Neuronal stem cell (in vitro differentiated cells): ENCODE data around the gene RARA.

Experiments used
- DNase-seq: peaks from one replicate; pipeline ENCODE4 v3.0.0-alpha.2; 2013; ENCODE audit warnings: low spot score
- H2AFZ ChIP-seq: one replicate; pipeline ENCODE4 v1.6.1; 2013; ENCODE audit warnings: mild to moderate bottlenecking, low read length, inconsistent platforms
- H2AK5ac ChIP-seq: 2 replicates; pipeline ENCODE4 v1.6.1; 2013; ENCODE audit warnings: low read depth, mild to moderate bottlenecking, inconsistent platforms, low read length, moderate library complexity, mixed read lengths
- H2BK120ac ChIP-seq: 2 replicates; pipeline ENCODE4 v1.6.1; 2013; ENCODE audit warnings: low read depth, mild to moderate bottlenecking, inconsistent platforms, low read length, moderate library complexity, mixed read lengths
- H2BK12ac ChIP-seq: one replicate; pipeline ENCODE4 v1.6.1; 2013; ENCODE audit warnings: low read length, inconsistent platforms
- H2BK15ac ChIP-seq: 2 replicates; pipeline ENCODE4 v1.6.1; 2013; ENCODE audit warnings: mild to moderate bottlenecking, low read length, inconsistent platforms, mixed read lengths
- H2BK5ac ChIP-seq: one replicate; pipeline ENCODE4 v1.6.1; 2013; ENCODE audit warnings: inconsistent platforms, mild to moderate bottlenecking, low read length, moderate library complexity
- H3K14ac ChIP-seq: one replicate; pipeline ENCODE4 v1.6.1; 2013; ENCODE audit warnings: low read length, inconsistent platforms
- H3K18ac ChIP-seq: 2 replicates; pipeline ENCODE4 v1.6.1; 2013; ENCODE audit warnings: low read length, inconsistent platforms
- H3K23ac ChIP-seq: 2 replicates; pipeline ENCODE4 v1.6.1; 2013; ENCODE audit warnings: low read depth, mild to moderate bottlenecking, mixed read lengths, low read length, inconsistent platforms; ENCODE audit not compliant: poor library complexity
- H3K27ac ChIP-seq: replicated peaks from 3 replicates; pipeline ENCODE4 v1.5.1; 2013; ENCODE audit warnings: low read length, inconsistent platforms
- H3K27me3 ChIP-seq, 3 experiments: 2 replicates each; pipeline ENCODE4 v1.6.1; 2013; ENCODE audit warnings: low read length in 3 of 3, mild to moderate bottlenecking in 2 of 3, inconsistent platforms in 1 of 3, low read depth in 1 of 3, mixed read lengths in 1 of 3, moderate library complexity in 1 of 3; ENCODE audit not compliant: control insufficient read depth in 3 of 3, insufficient read depth in 3 of 3
- H3K36me3 ChIP-seq, 2 donors: replicated peaks in 1 of 2; 2 replicates each; pipeline ENCODE4 v1.6.1; 2013; ENCODE audit warnings: low read length in 2 of 2; ENCODE audit not compliant: control insufficient read depth in 2 of 2, insufficient read depth in 2 of 2
- H3K4ac ChIP-seq: 2 replicates; pipeline ENCODE4 v1.6.1; 2013; ENCODE audit warnings: inconsistent platforms, mild to moderate bottlenecking, low read length, moderate library complexity
- H3K4me1 ChIP-seq, 2 donors: 1 replicate in 1 of 2; 2 replicates in 1 of 2; pipeline ENCODE4 v1.6.1; 2013; ENCODE audit warnings: low read length in 2 of 2, low read depth in 1 of 2; ENCODE audit not compliant: control insufficient read depth in 2 of 2, insufficient read depth in 1 of 2
- H3K4me2 ChIP-seq: one replicate; pipeline ENCODE4 v1.6.1; 2013; ENCODE audit warnings: mild to moderate bottlenecking, low read length, inconsistent platforms; ENCODE audit not compliant: insufficient read depth, poor library complexity, severe bottlenecking
- H3K4me3 ChIP-seq, 2 donors: 2 replicates each; pipeline ENCODE4 v1.5.1; 2013; ENCODE audit warnings: low read length in 2 of 2, mild to moderate bottlenecking in 2 of 2, inconsistent platforms in 1 of 2, moderate library complexity in 1 of 2
- H3K79me1 ChIP-seq: one replicate; pipeline ENCODE4 v1.6.1; 2013; ENCODE audit warnings: low read depth, mild to moderate bottlenecking, inconsistent platforms, low read length, moderate library complexity
- H3K9ac ChIP-seq: one replicate; pipeline ENCODE4 v1.6.1; 2013; ENCODE audit warnings: mild to moderate bottlenecking, low read depth, low read length, inconsistent platforms; ENCODE audit not compliant: poor library complexity
- H3K9me3 ChIP-seq, 2 donors: replicated peaks in 1 of 2; 2 replicates each; pipeline versions ENCODE3 to v1.6.1; 2013; ENCODE audit warnings: low read length in 2 of 2, mild to moderate bottlenecking in 2 of 2, inconsistent platforms in 1 of 2, low read depth in 1 of 2, mixed read lengths in 1 of 2, moderate library complexity in 1 of 2; ENCODE audit not compliant: control insufficient read depth in 2 of 2, insufficient read depth in 1 of 2
- H4K8ac ChIP-seq: one replicate; pipeline ENCODE4 v1.6.1; 2013; ENCODE audit warnings: low read depth, mild to moderate bottlenecking, inconsistent platforms, low read length, moderate library complexity
- H4K91ac ChIP-seq: one replicate; pipeline ENCODE4 v1.6.1; 2013; ENCODE audit warnings: low read length, low read depth, mild to moderate bottlenecking, inconsistent platforms; ENCODE audit not compliant: poor library complexity
- WGBS, 2 donors: extraction: QIAGEN DNeasy Blood & Tissue Kit; methylation state at CpG; one replicate each; pipeline ENCODE4 v1.1.7; 2013; ENCODE audit warnings: missing lambda C conversion rate in 2 of 2, mixed read lengths in 1 of 2; ENCODE audit not compliant: insufficient read length in 2 of 2, insufficient replicate concordance in 1 of 2; ENCODE audit errors: extremely low coverage in 2 of 2; 5-methylcytosine and 5-hydroxymethylcytosine counted together

RARA gene

GRCh38 chr17:40322358-40323315 is 13.7 kb downstream of the RARA start:
- DNase-seq: no peak

GRCh38 chr17:40323391-40324381 is 14.7 kb downstream of the RARA start:
- Histone ChIP-seq H3K9me3 (no peaks in the 10 kb centered on the region), H3K18ac (peak overlapping the region; percentile 58), H2AFZ (no peak overlapping the region), H3K9ac (no peak overlapping the region), H2BK15ac (no peak overlapping the region), H3K4me3 (no peak overlapping the region), H3K4ac (no peak overlapping the region), H3K4me1 (peaks cover 18 to 29% of the 10 kb centered on the region in 2 donors), H3K36me3 (no peaks in the 10 kb centered on the region), H2BK120ac (no peak overlapping the region), H4K91ac (no peak overlapping the region), H2AK5ac (peak overlapping the region; percentile 13), H3K79me1 (peaks cover 10% of the 10 kb centered on the region), H3K27ac (no peak overlapping the region), H3K4me2 (no peak overlapping the region), H3K27me3 (peaks cover 0 to 5% (median 0%) of the 10 kb centered on the region in 3 experiments), H3K14ac (no peak overlapping the region), H2BK5ac (no peak overlapping the region), H2BK12ac (no peak overlapping the region), H4K8ac (no peak overlapping the region), H3K23ac (no peak overlapping the region)
- DNase-seq: no peak
- WGBS, 2 donors: no CpG with 5 or more reads among the region's 10 CpGs

More at GRCh38 chr17:40322358-40323315, 13.7 kb downstream of the RARA start:
- no peaks in the 10 kb centered on the region for H3K36me3 ChIP-seq
- peaks cover 20 to 32% of the 10 kb centered on the region in 2 donors for H3K4me1 ChIP-seq
- H4K8ac ChIP-seq: no peak overlapping the region
- no peak overlapping the region for H3K18ac ChIP-seq
- H3K79me1 ChIP-seq: peaks cover 6% of the 10 kb centered on the region
- no peak overlapping the region for H2BK12ac ChIP-seq
- no peak overlapping the region for H3K27ac ChIP-seq
- H2AFZ ChIP-seq: peak overlapping the region; percentile 53
- no peak overlapping the region for H2BK15ac ChIP-seq
- no peak overlapping the region for H3K23ac ChIP-seq
- WGBS, 2 donors: no CpG with 5 or more reads among the region's 19 CpGs
- H2AK5ac ChIP-seq: no peak overlapping the region
- peak overlapping the region in 1 of 2 donors; percentile 19 for H3K4me3 ChIP-seq
- H2BK120ac ChIP-seq: no peak overlapping the region
- no peaks in the 10 kb centered on the region for H3K9me3 ChIP-seq
- H3K4me2 ChIP-seq: no peak overlapping the region
- no peak overlapping the region for H4K91ac ChIP-seq
- H3K9ac ChIP-seq: peak overlapping the region; percentile 30
- H3K4ac ChIP-seq: no peak overlapping the region
- no peak overlapping the region for H3K14ac ChIP-seq
- H2BK5ac ChIP-seq: no peak overlapping the region
- peaks cover 0 to 5% (median 0%) of the 10 kb centered on the region in 3 experiments for H3K27me3 ChIP-seq

DNA sequence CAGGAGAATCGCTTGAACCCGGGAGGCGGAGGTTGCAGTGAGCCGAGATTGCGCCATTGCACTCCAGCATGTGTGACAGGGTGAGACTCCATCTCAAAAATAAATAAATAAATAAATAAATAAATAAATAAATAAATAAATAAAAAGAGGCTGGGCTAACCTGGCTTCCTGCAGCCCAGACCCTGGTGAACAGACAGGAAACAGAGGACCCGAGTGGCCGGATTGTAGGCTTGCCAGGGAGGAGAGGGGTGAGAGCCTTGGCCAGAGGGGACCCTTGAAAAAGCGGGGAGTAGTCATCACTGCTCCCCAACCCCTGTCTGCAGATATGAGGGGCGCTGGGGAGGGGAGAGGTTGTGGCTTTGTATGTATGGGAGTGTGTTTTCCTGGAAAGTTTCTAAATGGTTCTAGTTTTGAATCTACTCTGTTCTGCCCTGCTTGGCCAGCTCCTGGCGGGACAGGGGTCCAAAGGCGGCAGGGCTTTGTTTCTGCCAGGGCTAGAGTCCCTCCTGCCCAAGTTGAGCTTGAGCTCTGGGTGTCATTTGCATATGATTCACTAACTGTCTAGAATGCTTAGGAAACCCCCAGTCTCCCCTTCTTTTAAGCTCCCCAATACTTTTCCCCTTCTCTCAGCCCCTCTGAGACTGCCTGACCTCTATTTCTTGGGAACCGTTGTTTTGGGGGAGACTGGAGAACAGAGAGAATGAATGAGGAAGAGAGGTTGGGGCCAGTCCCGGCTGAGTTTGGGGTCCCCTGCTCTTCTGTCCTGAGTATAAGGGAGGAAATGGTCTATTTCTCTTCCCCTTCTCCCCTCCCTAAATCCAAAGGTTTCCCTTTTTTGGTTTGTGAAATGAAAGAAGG is 16.4 kb downstream of the RARA start:
- Histone ChIP-seq H2AK5ac (peak overlapping the region; percentile 30), H3K4me1 (peaks cover 14 to 24% of the 10 kb centered on the region in 2 donors), H3K36me3 (no peaks in the 10 kb centered on the region), H2BK5ac (no peak overlapping the region), H3K9ac (no peak overlapping the region), H3K23ac (no peak overlapping the region), H3K4me2 (no peak overlapping the region), H3K14ac (no peak overlapping the region), H3K18ac (no peak overlapping the region), H3K4me3 (no peak overlapping the region), H2BK15ac (no peak overlapping the region), H2AFZ (no peak overlapping the region), H3K4ac (no peak overlapping the region), H2BK12ac (no peak overlapping the region), H4K91ac (no peak overlapping the region), H3K9me3 (no peaks in the 10 kb centered on the region), H3K27me3 (no peaks in the 10 kb centered on the region), H3K27ac (no peak overlapping the region), H4K8ac (no peak overlapping the region), H3K79me1 (peaks cover 10% of the 10 kb centered on the region), H2BK120ac (no peak overlapping the region)
- no peak for DNase-seq
- no CpG with 5 or more reads among the region's 13 CpGs for WGBS, 2 donors
